HG03159 (cell line): Measurements from ENCODE around the gene OPCML.

Experiments
- ATAC-seq: cut with Tn5 transposase; IDR thresholded peaks from one replicate; pipeline ENCODE4 v1.9.1; 2021; ENCODE audit warnings: mild to moderate bottlenecking, moderate library complexity; ENCODE audit not compliant: unreplicated experiment

The OPCML gene

DNA sequence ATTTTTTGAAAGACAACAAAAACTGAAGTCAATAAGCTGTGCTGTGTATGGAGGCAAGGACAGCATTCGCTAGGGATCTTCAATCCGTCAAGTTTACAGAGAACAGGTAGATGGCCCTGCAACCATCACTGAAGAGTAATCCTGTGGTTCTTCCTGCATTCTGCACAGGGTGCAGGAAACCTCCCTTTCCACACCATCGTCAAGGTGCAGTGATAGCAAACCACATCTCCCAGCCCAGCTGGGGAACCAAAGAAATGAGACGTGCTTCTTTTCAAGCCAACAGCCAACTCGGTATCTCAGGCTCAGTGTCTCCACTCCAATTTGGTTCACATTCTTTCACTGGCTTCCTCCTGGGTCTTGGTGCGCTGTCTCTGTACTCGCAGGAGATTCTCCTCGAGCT is 814.5 kb downstream of the OPCML start:
- no peak for ATAC-seq

DNA sequence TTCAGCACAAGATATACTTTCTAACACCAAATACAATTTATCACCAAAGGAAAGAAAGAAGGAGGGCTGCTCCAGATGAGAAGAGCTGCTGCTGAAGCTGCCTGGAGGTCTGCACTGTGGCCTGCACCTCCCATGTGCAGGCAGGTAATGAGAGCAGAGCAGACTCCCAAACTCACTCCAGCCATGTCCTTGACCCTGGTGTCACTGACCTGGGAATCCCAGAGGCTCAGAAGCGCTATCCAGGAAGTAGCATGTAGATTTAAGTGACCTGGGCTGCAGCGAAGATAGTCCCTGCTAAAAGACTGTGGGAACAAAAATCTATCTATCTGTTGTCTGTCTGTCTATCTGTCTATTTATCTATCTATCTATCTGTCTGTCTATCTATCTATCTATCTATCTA is 816.3 kb downstream of the OPCML start:
- ATAC-seq: no peak

DNA sequence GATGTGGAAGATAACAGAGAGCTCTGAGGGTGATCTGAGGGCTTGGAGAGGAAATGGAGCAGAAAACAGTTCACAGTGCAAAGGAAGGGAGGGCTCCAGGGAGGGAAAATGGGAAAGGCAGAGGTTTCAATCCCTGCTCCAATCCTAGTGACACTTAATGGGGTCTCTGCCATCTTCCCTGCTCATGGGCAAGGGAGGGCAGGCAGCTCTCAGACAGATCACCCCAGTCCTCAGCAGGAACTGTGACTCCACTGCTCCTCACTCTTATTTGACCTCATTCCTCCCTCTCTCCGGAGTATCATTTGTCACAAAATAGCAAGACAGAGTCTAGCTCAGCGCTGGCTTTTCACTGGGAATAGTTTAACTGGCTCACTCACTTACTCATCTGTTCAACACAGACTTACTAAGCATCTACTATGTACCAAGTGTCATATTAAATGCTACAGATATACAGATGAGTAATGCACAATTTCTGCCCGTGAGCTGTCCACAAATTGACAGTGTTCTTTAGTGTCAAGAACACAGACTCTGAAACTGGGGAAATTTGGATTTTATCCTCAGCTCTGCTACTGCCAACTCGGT is 817.4 kb downstream of the OPCML start:
- no peak for ATAC-seq

DNA sequence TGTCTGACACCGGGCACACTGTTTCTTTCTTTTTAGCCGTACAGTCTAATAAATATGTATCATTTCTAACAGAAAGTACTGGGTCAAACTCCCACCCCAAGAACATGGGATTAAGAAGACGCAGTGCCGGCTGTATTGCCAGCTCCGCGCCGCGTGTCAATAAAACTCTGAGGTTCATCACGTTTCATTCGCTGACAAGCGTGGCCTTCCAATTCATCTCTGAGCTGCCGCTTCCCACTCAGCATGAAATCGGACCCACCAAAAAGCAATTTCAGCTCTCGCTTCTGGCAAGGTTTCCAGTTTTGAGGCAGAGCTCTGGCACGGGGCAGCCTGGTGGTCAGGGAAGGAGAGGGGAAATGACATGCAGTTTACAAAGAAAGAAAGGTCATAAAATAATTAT is 819.8 kb downstream of the OPCML start:
- ATAC-seq: no peak

DNA sequence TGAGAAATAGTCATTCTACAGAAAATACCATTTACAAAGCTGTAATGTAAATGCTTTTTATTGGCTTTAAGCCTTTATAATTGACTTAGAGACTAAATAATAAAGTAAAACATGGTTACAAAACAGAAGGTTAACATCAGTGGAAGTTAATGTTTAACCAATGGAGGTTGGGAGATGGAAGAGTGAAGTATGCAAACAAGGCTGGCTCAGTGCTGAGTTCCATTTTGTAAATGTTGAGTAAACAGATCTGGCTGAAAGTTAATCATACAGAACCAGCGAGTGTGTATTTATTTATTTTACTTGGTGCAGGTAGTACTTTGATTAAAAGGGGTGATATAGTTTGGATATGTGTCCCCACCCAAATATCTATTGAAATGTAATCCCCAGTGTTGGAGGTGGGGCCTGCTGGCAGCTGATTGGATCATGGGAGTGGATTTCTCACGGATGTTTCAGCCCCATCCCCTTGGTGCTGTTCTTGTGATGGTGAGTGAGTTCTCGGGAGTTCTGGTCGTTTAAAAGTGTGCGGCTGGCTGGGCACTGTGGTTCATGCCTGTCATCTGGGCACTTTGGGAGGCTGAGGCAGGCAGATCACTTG is 827.4 kb downstream of the OPCML start:
- no peak for ATAC-seq

DNA sequence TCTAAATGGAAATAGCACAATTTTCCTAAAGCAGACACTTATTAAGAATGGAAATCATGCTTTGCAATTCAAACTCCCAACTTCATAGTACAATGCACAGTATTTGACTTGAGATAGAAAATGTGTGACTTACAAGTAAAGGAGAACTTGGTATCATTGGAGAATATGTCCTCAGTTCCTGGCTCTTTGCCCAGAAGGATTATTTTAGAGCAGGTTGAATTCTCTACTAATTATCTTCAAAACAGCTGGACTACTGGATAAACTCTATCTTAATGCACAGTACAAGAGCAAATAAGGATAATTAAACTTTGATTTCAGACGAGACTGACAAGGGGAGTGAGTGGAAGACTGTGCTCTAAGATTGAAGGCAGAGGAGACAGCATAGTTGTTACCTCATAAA is 839.4 kb downstream of the OPCML start:
- ATAC-seq: no peak

DNA sequence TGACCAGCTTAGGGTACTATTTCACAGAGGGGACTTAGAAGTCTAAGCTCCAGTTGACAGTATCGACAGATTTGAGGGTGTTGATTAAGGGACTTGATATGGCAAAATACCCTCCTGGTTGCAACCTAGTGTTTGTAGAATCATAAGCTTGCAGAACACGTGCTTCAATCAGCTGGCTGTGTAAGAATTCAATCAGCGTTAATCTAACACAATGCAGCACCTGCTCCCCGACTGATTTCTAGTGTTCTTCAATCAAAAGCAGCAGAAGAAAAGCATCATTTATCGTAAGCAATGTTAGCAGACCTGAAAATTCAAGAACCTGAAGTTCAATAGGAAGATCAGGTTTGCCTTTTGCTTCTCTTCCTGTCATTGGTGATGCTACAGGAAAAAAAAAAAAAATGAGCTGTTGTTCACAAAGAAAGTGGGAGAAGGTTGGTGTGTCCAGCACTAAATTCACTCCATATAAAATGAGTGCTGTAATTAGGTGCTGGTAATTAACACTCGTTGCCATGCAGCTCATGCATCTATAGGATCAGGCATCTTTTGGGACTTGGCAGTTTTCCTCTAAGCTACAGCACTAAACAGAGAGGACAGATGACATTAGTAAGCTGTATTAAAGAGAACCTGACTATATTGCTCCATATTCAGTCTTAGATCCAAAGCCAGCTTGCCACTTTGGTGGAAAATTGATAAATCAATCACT is 840.3 kb downstream of the OPCML start:
- no peak for ATAC-seq

DNA sequence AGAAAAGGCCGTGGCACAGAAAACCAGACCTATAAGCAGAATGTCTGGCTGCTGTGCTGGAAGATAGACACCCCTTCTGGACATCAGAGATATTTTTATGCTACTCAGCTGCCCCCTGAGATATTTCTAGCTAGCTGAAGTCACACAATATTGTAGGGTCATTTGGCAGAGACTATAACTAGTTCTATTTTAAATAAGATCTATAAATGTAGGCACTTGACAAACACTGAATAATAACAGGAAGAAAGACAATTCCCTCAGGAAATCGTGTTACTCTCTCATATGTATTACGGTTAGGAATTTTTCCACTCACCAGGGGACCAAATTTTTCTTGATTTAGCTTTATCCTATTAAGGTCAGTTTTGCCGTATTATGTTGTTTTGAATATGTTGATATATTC is 845.4 kb downstream of the OPCML start:
- no peak for ATAC-seq

DNA sequence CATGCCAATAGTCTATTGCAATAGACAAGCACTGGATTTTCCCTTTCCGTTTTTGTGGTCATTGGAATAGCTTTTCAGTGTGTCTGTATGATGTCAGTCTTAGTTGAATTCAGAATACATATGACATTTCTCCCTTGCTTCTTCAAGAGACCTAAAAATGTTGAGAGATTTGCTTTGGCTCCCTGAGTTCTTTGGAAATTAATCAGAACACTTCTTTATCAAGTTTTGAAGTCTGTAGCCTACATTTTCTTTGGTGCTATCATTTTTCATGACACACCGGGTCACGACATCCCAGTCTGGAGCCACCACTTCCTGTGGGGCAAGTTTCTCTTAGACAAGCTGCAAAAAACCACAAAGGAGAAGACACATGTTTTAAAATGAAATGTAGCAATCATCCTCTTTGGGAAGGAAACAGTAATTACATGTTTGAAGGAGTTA is 847.1 kb downstream of the OPCML start:
- no peak for ATAC-seq

DNA sequence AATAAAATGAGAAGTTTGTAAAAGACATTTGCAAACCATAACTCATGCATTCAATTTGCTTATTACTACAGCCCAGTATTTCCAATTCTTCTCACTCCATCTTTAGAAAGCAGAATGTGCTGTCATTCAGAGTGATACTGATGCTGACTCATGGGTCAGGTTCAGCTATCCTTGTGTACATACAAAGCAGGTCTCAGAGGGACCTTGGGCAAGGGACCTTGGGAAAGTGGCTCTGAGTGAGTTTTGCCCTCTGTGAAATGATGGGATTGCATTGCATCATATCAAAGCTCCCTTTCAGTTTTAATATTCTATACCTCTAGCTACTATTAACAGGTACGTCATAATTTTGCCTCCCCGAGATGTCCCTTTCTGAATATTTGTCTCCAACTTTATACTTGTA is 848.7 kb downstream of the OPCML start:
- ATAC-seq: no peak

DNA sequence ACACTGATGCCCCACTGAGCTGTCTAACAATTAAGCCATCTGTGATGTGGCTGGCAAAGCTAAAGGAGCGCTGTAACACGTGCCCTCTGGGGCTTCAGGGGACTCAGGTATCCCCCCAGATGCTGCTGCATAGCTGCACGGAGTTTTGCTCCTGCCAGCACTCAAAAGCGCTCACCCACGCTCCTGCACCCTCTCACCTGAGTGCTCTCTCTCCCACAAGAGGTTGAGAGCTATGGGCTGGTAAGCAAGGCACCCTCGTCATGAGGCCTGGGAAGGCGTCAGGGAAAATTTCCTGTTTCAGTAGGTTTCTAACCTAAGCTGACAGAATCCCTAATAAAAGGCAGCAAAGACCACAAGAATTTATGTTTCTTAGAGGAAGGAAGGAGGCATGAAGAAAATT is 850.3 kb downstream of the OPCML start:
- no peak for ATAC-seq

DNA sequence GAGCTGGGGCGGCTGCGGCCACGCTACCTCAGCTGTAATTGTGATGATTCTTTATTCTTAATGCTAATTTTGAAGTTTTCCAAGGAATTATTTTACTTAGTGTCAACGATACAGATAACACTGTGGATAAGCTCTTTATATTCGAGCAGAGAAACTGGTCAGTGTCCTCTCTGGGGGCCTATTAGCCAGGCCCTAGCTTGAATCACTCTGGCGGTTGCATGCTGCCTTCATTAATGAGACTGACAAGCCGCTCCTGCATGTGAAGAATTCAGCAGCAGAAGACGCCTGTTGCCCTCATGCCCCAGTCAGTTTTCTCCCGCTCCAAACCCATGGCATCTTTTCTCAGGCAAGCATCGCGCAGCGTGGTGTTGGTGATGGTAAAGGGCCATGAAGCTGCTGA is 851.7 kb downstream of the OPCML start:
- no peak for ATAC-seq

DNA sequence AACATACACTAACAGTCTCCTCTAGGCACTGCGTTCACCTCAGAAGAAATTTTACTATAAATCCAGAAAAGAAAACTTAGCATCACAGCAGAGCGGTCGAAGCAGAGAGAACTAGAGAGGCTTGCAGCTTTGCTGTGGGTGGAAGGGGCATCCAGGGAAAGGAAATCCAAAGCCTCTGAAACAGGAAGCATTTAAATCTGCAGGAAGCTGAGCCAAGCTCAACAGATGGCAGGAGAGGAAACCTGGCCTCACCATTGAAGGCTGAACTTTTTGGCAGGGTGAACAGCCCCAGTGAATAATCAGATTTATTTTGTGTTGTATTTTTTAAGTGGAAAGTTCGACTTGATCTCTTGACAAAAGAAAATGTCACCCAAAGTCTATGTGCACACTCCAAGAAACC is 858.1 kb downstream of the OPCML start:
- ATAC-seq: no peak

DNA sequence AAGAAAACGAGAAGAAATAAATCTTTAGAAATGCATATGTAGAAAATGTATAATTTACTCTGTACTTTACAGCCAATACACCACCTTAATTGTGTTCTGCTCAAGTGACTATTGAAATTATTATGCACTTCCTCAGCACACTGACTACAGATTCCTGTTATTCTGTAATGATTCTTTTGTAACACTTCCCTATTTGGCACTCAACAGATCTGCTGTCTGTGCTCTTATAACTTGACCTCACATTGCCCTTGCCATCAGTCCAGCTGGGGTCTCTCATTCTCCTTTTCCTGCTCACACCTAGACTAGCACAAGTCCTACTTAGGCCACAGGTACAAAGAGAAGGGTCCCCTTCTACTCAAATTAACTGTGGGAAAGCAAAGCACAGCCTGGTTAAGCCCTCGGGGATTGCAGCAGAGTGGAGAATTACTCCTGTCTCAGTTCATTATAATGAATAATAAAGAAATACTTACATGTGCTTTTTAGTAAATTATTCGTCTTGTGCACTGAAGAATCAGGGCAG is 860.4 kb downstream of the OPCML start:
- no peak for ATAC-seq

DNA sequence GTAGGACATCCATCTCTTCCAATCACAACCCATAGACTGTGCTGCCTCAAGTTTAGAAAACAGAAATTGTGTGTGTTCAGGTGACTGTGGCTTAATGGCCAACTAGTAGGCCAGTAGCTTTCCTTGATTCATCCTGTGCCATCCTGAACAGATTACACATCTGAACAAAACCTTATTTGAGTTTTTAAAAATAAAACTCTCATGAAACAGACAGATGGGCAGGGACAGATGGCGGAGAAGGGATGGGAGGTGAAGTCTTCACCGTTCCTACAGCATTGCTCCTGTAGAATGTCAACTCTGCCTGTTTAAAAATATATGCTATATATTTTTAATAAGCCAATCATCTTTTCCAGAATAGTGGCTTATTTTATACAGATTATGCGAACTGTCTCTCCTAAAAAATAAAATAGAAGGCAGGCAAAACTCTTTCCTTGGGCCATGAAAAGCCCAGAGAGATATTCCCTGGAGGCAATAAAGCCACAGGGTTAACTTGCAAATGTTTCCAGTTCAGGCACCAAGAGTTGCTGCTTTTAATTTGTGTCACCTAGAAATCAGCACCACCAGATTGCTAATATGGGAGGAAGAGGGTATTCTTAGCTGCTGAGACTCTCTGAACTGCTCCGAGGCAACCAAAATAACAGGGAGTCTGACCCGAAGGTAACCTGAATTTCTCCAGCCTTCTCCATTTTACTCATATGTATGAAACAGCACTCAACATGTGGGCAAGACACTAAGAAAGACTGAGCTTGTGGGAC is 861.2 kb downstream of the OPCML start:
- no peak for ATAC-seq

DNA sequence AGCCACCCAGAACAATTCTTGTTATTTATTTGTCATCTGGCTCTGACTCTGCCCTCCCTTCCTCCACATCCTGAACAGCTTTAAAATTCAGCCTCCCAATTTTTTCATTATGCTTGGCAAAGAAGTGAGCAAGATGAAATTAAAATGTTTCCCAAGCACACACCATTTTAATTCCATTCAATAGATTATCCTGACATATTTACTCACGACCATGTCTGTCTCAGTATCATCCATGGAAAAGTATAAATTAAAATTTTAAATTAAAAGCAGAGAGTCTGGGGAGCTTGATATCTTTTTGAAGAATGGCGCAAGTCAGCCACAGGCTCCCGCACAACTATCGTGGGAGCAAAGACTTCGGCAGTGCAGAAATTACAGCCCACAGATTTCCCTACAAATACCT is 862.4 kb downstream of the OPCML start:
- no peak for ATAC-seq

DNA sequence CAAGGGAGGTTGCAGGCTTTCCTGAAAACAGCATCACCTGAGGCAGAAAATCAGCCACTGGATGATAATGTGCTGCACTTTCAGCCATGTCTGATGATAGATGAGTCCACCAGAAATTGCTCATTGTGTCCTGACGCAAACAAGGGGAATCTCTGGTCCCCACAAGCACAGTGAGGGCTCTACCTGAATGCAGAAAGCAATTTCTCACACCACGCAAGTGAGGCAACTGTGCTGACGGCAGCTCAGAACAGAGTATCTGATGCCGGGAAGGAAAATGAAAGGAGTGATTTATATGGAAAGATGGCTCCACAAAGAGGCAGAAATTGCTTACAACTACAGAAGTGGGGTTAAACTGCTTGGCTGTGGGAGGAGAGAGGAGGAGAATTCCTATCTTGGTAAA is 867.1 kb downstream of the OPCML start:
- ATAC-seq: no peak

DNA sequence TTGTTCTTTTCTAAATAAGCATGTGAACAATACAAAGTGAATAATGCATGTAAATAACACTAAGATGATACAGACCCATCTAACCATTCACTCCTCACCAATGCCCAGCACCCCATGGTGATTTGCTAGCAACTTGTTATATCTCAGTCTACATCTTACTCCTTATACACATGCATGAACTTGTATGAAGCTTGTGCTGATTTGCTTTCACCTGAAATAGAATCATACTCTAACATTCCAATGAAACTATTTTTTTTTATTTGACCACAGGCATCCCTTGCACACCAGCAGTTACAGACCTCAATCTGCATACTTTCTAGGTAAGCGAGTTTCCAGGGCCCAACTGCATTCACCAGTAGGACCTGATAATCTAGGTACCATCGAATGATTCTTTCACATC is 873.6 kb downstream of the OPCML start:
- ATAC-seq: no peak

DNA sequence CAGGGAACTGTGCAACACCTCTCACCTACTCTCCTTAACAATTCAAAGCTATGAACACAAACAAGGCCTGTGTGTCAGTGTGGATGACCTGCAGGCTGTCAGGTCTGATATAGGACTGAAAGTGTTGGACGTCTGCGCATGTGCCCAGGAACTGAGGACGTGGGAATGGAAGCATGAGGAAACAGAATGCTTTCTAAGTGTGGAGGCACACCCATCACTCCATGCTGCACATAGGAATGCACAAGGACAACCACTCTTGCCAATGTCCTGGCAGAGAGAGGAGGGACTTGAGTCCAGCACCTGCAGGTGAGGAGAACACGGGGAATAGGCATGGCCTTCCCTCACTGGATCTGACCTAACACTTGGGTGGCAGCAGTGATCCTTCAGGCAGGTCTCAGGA is 874.3 kb downstream of the OPCML start:
- no peak for ATAC-seq

DNA sequence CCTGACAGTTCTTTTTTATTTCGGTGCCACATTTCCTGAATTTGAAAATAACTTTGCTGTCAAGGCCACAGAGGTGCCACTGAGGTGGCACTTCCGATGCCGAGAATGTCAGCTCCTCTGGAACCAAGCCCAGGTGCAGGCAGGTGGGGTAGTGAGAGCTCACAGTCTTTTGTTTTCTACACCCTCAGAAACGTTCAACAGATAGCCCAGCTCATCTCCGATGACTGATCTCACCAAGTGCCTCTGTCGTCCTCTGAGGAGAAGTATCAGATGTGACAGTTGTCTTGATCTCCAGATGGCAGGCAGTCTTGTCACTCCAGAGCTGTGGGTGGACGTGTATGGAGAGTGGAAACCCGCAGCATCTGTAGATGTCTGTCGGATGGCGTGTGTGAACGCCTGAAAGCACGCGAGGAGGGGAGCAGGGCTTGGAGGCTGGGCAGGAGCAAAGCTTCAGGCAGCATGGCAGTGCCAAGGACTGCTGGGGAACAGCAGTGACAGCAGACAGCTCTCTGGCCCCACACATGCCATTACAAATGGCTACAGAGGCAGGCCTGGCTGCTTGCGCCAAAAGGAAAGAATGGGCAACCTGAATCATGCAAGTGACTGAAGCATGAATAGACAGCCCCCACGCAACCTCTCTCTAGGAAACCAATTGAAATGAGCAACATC is 877.0 kb downstream of the OPCML start:
- no peak for ATAC-seq

DNA sequence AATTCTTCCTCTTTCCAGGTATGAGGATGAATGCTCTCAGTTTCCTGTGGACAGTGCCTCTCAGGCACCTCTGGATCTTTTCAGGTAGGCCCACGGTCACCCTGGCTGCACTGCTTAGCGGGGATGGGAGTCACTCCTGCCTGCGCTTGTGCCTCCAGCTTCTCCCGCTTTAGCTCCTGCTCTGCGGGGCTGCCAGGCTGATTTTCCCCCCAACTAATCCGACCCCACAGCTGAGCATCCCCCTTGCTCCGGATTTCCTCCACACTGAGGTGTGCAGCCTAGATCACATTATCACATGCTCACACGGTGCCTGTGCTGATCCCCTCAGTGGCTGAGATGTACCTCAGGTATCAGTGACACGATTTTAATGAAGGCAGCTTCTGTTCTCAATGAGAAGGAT is 879.1 kb downstream of the OPCML start:
- no peak for ATAC-seq
